Measurements from ENCODE around the gene PRXL2A.
"Not testable (repeated sequence)": the region's sequence is repeated elsewhere in the genome, so short reads cannot be mapped to it uniquely, and the experiment has no call there.

PRXL2A gene, protein sequence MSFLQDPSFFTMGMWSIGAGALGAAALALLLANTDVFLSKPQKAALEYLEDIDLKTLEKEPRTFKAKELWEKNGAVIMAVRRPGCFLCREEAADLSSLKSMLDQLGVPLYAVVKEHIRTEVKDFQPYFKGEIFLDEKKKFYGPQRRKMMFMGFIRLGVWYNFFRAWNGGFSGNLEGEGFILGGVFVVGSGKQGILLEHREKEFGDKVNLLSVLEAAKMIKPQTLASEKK

DNA sequence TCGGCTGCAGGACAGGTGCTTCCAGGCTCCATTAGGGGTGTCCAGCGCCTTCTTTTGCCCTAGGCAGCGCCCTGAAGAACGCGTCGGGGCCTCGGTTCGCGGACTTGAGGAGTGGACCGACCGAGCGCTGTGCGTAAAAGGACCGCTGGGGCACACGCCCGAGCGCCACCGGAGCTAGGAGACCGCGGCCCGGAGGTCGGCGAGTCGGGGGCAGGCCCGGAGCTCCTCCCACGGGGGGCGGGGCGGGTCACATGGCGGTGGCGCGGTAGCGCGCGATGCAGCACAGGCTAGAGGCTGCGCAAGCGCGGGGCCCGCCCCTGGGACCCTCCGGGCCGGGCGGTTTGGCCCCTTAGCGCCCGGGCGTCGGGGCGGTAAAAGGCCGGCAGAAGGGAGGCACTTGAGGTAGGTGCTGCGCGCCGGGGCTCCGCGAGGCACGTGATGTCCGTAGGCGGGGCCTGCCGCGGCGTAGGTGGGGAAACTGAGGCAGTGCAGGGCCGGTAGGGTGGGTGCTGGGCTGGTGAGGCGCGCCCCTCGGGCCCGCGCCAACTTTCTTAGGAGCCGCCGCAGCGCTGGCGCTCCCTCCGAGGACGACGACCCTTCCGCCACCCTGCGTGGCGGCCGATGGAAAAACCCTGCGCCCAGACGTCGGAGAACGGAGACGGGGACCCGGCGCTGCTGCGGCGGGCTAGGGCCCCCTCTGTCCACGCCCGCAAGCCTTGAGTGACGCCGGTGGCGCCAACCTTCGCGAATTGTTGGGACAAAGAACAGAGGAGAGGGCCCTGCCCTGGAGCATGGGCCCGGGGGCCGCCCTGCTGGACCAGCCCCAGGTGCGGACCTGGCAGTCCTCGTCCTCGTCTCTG, at the start of gene PRXL2A:
Gene PRXL2A (plus strand): TSS at position 310 of the 860 bp plus-strand sequence. CDS start 11,917 bp downstream, outside the sequence.
- DNase-seq (ENCODE audit: low read depth in 2 of 2): peak; percentile 66

DNA sequence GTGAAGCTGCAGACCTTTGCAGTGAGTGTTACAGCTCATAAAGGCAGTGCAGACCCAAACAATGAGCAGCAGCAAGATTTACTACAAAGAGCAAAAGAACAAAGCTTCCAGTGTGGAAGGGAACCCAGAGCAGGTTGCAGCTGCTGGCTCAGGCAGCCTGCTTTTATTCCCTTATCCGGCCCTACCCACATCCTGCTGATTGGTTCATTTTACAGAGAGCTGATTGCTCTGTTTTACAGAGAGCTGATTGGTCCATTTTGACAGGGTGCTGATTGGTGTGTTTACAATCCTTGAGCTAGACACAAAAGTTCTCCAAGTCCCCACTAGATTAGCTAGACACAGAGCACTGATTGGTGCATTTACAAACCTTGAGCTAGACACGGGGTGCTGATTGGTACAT, 49.4 kb upstream of the PRXL2A start:
- not testable (repeated sequence) for DNase-seq (ENCODE audit: low read depth in 2 of 2)

DNA sequence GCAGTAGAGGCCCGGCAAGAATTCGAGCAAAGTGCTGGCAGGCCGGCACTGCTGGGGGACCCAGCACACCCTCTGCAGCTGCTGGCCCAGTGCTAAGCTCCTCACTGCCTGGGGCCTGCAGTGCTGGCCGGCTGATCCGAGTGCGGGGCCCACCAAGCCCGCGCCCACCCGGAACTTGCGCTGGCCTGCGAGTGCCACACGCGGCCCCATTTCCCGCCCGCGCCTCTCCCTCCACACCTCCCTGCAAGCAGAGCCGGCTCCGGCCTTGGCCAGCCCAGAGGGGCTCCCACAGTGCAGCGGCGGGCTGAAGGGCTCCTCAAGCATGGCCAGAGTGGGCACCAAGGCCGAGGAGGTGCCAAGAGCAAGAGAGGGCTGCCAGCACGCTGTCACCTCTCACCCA, 48.7 kb upstream of the PRXL2A start:
- no peak for DNase-seq (ENCODE audit: low read depth in 2 of 2)

DNA sequence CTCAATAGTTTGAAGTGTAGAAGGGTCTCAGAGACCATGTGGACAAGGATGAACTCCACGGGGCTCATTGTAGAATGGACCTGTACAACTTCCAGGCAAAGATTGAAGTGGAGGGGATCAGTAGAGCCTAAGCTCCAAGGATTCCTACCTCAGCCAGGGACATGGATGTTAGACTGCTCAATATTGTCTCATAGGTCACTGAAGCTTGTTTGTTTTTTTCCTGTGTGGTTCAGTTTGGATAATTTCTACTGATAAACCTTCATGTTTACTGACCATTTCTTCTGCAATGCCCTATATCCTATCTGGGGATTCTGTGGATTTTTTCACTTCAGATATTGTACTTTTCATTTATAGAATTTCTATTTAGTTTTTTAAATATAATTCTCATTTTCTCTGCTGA, 42.8 kb upstream of the PRXL2A start:
- no peak for DNase-seq (ENCODE audit: low read depth in 2 of 2)

DNA sequence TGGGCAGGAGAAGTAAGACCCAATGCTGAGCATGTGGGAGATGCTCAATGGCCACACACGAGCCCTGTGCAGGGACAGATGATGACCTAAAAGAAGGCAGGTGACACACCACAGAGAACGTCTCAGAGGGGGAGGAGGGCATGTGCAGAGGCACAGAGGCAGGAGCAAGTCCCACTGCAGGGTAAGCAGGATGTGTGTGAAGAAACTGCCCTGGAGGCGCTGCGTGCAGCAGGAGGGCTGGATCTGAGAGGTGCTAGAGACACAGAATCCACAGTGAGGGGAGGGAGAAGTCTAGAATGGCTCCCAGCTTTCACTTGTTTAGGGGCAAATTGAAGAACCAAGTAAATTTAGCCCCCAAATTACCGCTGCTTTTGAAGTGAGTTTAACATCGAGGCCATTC, 36.9 kb upstream of the PRXL2A start:
- DNase-seq (ENCODE audit: low read depth in 2 of 2): no peak

DNA sequence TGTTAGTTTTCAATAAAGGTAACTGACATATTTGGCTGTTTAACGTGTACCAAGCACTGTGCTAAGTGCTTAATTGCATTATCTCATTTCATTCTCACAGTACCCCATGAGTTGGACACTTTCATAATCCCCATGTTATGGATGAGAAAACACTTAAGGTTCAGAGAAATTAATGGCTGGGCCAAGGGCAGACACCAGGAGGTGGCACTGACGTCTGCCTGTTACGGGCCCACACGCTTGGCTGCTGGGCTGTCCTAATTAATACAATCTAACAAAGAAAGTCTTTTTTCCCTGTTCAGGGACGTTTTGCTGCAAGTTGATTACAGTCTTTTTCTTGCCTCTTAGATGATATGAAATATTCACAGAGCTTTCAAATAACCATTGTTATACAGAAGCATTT, 35.7 kb upstream of the PRXL2A start:
- no peak for DNase-seq (ENCODE audit: low read depth in 2 of 2)

DNA sequence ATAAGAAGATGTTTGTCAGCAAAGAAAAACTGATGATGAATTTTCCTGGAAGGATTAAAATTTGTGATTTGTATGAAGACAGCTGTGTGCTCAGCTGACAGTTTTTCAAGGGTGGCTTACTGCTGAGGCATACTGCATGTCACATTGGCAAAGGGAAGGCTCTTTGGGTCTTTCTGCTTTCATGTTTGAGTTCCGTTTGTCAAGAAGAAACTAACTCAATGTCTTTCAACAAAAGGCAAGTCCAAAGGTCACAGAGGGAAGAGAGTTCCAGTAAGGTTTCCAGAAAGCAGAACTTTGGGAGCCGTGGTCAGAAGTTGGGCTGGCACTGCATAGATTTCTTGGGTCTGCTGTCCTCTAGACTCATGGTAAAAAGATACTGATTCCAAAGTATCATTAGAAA, 34.8 kb upstream of the PRXL2A start:
- no peak for DNase-seq (ENCODE audit: low read depth in 2 of 2)

DNA sequence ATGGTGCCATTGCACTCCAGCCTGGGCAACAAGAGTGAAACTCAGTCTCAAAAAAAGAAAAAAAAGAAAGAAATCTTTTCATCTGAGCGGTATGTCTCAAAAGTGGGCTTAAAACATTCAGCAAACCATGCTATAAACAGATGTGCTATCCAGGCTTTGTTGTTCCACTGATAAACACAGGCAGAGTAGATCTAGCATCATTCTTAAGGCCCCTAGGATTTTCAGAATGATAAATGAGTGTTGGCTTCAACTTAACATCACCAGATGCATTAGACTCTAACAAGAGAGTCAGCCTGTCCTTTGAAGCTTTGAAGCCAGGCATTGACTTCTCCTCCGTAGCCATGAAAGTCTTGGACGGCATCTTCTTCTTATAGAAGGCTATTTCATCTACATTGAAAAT, 28.6 kb upstream of the PRXL2A start:
- DNase-seq (ENCODE audit: low read depth in 2 of 2): no peak

DNA sequence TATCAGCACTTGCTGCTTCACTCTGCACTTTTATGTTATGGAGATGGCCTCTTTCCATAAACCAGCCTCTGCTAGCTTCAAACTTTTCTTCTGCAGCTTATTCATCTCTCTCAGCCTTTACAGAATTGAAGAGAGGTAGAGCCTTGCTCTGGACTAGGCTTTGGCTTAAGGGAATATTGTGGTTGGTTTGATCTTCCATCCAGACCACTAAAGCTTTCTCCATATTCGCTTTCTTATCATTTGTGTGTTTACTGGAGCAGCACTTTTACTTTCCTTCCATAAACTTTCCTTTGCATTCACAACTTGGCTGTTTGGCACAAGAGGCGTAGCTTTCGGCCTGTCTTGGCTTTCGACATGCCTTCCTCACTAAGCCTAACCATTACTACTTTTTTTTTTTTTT, 28.2 kb upstream of the PRXL2A start:
- no peak for DNase-seq (ENCODE audit: low read depth in 2 of 2)

DNA sequence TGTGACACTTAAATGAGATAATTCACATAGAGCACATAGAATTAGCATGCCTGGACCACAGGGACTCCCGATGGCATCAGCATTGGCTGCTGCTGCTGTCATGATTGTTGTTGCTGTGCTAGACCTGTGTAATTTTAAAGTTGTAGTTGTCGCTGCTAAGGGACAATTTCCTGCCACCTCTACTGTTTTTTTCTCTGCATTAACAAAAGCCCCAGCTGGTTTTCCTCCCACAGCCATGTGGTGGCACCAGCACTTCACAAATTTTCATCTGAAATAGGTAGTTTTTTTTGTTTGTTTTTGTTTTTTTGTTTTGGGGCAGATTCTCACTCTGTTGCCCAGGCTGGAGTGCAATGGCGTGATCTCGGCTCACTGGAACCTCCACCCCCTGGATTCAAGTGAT, 25.4 kb upstream of the PRXL2A start:
- peak in 1 of 2 donors; percentile 5 for DNase-seq (ENCODE audit: low read depth in 2 of 2)

DNA sequence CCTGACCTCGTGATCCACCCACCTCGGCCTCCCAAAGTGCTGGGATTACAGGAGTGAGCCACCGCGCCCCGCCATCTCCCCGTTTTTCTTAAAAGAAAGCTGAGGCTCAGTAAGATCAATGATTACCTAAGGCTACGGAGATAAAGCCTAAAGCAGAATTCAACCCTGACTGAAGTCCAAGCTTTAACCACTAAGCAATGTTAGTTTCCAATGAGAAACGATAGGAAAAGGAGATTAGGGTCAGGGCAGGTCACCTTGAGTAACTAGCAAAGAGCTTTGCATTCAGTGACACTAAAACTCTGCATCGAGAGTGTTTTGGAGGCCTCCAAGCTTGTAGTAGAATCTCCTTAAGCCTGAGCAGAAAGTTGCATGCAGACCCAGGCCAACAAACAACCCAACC, 17.6 kb upstream of the PRXL2A start:
- no peak for DNase-seq (ENCODE audit: low read depth in 2 of 2)

DNA sequence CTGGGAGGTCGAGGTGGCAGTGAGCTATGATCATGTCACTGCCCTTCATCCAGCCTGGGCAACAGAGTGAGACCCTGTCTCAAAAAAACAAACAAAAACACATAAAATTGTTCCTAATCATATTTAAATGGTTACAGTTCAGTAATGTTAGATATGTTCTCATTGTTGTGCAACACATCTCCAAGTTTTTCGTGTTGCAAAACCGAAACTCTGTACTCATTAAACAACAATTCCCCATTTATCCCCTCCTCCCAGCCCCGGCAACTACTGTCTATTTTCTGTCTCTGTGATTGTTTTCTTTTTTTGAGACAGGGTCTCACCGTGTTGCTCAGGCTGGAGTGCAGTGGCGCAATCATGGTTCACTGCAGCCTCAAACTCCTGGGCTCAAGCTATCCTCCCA, 16.1 kb upstream of the PRXL2A start:
- no peak for DNase-seq (ENCODE audit: low read depth in 2 of 2)

DNA sequence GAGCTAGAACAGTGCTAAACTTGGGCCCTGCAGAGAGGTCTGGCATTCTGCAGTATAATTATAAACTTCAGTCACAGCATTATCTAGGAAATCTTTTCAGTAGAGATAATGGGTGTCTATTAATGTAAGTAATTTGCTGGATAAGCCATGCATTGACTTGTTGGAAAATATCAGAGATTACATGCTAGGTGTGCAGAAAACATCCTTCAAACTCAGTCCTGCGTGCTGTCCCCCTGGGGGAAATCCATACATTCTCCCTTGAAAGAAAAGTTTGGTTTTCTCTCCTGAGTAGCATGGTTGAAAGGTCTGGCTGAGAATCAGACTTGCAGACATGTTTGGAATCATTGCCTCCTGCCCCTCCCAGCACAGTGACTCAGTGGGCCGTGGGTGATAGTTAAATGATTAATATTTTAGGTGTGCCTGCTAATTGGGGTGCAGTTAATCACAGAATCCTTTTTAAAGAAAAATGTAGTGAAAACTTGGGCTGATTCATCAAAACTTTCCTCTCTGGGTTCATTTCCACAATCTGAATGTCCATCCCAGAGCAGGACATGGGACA, 13.9 kb upstream of the PRXL2A start:
- DNase-seq (ENCODE audit: low read depth in 2 of 2): no peak

DNA sequence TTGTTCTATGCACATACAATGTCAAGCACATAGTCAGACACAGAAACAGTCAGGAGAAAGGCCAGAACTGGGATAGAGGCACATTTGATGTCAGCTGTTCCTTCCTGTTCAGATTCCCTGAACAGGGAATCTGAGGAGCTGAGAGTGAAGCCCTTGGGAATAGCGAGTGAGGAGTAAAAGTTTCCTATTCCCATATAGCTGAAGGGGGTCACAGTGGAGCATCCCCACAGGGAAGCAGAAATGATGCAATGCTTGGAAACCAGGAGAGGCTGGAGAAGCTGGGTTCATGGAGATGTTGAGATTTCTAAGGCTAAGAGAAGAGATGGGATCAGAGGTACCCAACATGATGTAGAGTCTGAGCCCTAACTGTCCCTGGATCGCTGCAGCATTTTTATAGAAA, 11.3 kb upstream of the PRXL2A start:
- DNase-seq (ENCODE audit: low read depth in 2 of 2): no peak

DNA sequence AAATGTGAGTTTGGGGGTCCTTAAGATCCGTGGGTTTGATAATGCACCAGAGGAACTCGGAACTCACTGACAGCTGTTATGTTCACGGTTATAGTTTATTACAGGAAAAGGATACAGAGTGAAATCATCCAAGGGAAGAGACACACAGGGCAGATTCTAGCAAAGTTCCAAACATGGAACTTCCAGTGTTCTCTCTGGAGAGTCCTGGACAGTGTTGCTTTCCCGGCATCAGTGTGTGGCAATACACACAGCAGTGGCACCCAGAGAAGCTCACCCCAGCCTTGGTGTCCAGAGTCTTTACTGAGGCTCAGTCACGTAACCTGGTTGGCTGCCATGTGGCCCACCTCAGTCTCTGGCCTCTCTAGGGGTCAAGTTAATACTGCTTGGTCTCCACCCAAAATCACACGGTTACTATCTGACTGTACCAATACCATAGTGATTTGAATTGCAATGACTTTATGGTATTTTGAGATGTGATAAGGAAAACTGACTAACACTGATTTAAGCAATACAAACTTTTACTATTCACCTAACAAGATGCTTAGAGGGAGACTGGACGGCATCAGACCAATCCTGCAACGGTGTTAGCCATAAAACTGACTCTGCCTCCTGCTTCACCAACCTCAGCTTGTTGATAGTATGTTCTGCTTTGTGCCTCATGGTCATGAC, 8.1 kb upstream of the PRXL2A start:
- no peak for DNase-seq (ENCODE audit: low read depth in 2 of 2)

DNA sequence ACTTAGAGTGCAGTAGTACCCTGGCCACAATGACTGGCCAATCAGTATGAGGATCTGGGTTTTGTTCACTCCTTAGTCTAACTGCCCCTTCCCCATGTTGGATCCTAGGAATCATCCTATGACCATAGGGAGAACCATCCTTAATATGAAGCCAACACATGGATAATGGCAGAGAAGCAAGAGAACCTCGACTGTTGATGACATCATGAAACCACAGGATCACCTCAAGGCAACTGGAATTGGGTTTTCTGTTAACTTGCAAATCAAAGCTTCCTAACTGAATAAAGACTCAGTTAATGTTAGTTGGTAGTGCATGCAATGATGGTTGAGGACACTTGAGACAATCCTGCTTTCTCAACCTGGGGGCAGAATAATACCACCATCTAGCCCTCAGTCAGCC, 3.3 kb upstream of the PRXL2A start:
- DNase-seq (ENCODE audit: low read depth in 2 of 2): no peak

DNA sequence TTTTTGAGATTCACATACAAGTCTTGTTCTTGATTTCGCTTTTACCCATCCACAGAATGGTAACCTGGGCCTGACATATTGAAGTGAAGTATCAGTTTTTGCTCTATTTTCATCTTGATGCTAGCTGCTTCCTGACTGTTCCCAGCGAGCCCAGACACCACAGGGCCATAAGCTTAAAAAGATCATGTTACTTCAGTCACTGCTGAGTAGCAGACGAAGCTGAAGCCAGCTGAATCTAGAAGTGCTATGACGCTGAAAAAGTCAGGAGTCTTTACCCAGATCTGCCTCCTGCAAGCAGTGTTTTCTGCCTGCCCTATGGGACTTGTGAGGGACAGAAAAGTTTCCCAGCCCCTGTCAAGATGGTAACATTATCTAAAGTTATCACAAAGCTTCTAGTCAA, 2.7 kb upstream of the PRXL2A start:
- DNase-seq (ENCODE audit: low read depth in 2 of 2): no peak

DNA sequence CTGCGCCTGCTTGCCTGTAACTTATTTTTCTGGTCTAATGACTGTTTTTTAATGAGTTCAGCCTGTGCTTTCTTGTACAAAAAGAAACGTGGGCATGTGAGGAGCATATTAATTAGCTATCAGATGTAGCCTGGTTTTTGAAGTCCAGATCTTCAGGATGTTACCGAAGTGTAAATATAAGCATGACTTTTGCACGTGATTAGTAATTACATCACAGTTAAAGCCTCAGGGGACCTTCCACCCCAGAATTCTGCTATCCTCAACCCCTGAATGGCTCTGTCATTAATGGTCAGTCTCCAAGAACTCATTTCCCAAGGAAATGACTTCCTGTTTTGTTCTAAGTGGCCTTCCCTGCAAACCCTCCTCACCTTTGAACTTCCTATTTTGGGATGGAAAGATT, 2.1 kb upstream of the PRXL2A start:
- DNase-seq (ENCODE audit: low read depth in 2 of 2): no peak

DNA sequence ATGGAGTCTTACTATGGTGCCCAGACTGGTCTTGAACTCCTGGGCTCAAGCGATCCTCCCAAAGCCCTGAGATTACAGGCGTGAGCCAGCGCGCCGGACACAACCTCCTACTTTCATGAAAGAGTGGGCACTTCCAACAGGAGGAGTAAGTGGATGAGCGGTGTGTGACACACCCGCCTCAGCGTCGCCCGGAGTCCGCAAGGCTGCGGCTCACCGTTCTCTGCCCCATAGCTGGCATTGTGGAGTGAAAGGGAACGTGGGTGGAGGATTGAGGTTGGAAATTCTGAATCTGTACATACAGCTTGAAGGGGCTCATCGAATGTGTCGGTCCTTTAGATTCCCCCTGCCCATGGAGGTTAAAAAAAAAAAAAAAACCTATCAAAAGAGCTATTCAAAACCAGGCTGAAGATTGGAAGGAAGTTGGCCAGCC, 524 bp upstream of the PRXL2A start:
- no peak for DNase-seq (ENCODE audit: low read depth in 2 of 2)

DNA sequence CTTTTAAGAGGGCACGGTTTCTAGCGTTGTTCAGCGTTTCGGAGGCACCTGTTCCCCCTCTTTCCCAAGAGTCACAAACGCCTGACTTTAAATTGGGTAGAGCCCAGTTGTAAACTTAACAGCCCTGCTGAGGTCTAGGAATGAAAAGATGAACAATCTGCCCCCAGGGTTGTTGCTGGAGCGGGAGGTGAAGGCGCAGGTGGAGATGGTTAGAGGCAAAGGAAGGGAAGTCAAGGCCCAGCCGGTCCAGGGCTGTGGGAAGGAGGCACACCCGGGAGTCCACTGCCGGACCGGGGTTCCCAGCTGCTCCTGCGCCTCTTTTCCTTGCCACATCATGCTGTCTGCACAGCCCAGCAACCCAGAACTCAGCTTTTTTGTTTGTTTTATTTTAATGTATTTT, 770 bp downstream of the PRXL2A start:
- no peak for DNase-seq (ENCODE audit: low read depth in 2 of 2)

DNA sequence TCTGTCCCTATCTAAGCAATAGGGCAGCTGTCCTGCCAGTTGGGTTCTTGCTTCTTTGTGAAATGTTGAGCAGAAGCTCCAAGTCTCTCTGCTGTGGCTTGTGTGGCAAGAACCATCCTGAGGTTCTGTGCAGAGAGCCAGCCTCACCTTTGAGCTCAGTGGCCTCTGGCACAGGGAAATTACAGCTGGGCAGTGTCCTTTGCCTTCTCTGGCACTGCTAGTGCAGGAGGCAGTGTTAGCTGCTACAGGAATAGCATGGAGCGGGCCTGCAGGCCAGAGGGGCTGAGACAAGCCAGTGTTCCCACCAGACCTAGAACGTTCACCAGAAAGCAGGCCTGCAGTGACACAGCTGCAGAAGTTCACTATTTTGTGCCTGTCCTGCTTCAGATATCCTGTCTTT, 1.8 kb downstream of the PRXL2A start:
- DNase-seq (ENCODE audit: low read depth in 2 of 2): no peak

DNA sequence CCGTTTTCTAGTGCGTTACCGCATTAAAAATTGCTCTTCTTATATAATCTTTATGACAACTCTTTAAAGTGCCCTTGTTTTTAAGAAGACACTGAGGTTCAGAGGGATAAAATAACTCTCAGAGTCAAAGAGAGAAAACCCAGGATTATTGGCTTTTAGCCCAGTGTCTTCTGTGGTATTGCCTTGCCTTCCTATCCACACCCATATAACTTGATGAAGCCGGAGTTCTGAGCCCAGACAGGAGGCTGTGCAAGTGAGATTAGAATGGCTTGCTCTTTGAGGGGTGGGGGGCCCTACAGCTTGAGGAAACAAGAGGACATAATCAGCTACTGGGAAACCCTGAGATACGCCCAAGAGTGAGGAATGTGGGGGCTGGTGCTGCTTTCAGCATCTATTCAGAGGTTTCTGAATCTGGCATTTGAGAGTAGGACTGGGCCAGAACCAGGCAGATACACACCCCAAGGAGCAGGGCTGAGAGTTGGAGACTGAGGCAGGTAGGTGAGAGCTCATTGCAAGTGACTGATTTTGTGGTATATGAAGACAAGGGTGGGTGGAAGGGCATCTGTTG, 2.3 kb downstream of the PRXL2A start:
- no peak for DNase-seq (ENCODE audit: low read depth in 2 of 2)

Measured in stimulated activated CD8-positive, alpha-beta memory T cell treated with anti-CD3 and anti-CD28 coated beads, Interleukin-2, amount 100 ng/mL, for 1 hour (primary cell).